Hematopoietic multipotent progenitor cell treated with erythropoietin and hydrocortisone succinate and interleukin-3 and kit ligand, for 6 days (in vitro differentiated cells): ENCODE data around the gene NTMT2.
"Not testable (repeated sequence)": the region's sequence is repeated elsewhere in the genome, so short reads cannot be mapped to it uniquely, and the experiment has no call there.

ENCODE experiments used
- DNase-seq: peaks from one replicate; pipeline ENCODE4 v3.0.0-alpha.2; 2015

Gene NTMT2

DNA sequence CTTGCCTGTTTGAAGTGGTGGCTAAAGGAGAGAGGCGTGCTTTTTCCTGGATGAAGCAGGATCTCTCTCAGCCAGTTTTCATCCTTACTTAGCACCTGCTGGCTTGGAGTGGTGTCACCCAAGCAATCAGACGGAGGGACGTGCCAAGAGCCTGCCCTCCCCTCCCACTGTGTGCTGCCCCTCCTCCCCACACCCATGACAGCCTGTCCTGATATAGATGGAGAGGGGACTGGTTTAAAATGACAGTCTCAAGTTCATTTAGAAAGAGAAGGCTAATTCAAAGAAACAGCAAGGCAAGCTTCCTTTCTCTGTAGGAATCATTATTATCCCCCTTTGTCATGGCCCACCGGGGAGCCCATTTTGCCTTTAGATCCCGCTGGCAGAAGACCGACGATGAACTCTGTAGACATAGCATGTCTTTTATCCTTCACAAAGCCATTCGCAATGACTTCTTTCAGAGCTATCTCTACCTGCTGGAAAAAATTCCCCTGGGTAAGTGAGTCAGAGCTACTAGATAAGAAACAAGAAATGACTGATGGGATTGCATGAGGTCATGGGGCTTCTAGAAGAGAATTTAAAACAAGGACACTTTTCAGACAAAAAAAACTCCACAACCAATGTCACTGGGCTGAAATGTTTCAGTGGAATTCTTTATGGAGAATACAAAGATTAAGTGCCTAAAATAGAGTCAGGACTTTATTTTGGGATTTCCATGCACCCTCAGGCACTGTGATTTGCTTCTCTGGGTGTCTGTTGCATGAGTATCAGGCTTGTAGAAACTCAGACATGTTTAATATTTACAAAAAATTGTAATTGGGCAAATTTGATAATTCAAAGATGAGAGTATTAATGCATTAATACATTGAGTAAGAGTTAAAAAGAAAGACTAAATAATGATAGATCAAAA is at the start of gene NTMT2:
Gene NTMT2, plus strand, starts transcription at position 190 of the 907 bp plus-strand sequence. Its CDS starts 149 bp downstream, at position 339.
- no peak for DNase-seq

DNA sequence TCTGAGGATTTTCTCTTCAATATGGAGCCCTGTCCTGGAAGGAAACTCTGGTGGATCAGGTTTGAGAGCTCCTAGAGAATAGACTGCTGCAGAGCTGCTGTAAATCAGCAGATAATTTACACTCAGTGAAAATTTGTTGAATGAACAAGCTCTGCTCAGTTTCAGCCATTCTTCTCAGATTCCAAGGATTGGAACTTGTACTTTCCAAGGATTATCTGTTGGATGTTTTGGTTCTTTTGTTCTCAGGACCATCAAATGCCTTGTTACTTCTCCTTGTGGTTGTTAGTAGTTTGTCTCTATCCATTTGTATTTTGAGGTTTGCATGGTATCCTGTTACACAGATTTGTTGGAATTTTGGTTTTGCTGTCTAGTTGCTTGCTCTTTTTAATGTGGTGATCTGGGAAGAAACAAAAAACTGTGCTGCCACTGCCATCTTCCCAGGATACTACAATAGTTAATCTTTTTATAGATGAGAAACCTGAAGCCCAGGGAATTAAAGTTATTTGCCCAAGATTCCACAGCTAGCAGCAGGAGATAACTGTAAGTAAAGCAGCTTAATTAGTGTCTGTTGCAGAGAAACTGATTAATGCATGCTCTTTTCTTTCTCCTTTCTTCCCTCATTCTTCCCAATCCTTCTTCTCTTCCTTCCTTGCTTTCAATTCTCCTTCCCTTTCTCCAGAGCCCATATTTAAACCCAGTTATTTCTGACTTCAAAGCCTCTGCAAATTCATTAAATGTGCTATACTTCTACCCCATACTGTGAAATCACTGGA is 49.6 kb upstream of the NTMT2 start:
- DNase-seq, result no peak

DNA sequence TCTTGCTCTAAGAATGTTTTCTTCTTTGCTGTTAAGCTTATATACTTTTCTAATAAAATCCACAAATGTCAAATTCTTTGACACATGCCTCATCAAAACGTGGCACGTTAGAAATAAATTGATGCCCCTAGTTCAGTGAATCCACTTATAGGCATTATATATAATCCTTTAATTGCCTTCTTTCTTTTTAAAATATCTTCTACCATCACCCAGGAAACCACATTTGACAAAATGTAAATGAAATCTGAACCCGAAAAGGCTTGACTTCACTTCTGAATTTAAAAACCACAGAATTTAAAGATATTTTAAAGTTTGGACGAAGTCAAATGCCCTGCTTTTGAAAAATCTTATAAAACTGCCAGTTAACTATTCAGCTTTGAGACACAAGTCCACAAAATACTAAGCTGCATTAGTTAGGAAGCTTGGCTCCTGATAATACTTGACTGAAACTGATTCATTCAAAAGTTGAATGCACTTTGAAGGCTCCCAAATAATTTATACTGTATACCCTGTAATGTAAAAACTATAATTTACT is 48.9 kb upstream of the NTMT2 start:
- no peak for DNase-seq

DNA sequence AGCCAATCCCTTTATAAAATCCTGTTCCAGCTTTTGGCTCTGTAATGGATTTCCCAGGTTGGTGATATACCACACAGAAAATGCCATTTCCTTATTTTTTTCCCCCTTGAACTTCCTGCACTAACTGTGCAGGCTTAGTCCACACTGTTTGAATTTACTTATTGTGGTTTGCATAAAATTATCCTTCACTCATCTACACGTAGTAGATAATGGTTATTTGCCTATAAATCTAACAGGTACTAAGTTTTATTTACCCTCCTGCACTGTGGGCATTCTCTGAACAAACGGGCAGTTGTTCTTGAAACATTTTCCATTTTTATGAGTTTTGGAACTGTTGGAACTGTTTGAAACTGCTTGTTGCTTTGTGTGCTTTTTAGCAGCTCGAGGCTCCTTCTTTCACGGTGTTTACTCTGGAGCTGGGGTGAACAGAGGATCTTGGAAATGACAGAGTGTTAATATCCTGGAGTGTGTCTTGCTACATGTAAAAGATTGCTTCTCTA is 48.3 kb upstream of the NTMT2 start:
- no peak for DNase-seq

DNA sequence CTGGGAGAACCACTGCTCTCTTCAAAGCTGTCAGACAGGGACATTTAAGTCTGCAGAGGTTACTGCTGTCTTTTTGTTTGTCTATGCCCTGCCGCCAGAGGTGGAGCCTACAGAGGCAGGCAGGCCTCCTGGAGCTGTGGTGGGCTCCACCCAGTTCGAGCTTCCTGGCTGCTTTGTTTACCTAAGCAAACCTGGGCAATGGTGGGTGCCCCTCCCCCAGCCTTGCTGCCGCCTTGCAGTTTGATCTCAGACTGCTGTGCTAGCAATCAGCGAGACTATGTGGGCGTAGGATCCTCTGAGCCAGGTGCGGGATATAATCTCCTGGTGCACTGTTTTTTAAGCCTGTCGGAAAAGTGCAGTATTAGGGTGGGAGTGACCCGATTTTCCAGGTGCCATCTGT is 32.6 kb upstream of the NTMT2 start:
- not testable (repeated sequence) for DNase-seq

DNA sequence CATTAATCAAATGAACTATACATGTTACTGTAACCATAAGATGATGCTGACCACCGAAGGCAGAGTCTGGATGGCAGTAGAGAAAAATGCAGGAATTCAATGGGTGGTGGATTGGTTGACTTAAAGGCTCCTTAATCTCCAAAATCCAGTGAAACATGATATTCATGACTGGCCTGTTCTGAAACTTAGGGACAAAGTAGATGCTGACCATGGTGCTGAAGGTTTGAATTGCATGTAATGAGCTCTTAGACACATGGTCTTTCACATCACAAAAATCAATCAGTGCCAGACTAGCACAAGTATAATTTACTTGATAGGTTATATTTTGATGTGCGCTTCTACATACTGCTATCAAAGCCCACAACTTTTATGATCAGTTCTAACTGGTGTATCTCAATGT is 30.9 kb upstream of the NTMT2 start:
- peak; percentile 57 for DNase-seq

DNA sequence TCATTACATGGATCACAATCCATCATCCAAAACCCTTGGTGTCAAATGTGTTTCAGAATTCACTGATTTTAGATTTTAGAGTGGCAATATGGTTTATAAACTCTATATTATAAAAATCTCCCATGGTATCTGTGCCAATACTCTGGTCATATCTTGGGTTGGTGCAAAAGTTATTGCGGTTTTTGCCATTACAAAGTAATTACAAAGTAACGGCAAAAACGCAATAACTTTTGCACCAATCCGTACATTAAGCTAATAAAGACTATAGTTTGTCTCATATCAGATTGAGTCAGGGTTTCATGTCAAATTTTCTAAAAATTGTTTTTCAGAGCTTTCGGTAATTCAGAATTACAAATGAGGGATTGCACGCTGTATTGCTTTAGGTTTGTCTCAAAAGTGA is 23.4 kb upstream of the NTMT2 start:
- DNase-seq, result no peak

DNA sequence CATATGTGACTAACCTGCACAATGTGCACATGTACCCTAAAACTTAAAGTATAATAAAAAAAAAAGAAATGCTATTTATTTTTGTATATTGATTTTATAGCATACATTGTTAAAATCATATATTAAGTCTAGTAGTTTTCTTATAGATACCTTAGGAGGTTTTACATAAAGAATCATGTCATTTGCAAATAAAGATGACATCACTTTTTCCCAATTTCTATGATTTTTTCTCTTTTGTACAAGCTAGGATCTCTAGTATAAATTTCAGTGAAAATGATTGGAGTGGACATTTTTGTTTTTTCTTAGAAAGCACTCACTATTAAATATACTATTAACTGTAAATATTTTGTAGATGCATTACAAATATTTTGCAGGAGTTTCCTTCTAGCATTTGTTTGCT is 20.5 kb upstream of the NTMT2 start:
- no peak for DNase-seq

DNA sequence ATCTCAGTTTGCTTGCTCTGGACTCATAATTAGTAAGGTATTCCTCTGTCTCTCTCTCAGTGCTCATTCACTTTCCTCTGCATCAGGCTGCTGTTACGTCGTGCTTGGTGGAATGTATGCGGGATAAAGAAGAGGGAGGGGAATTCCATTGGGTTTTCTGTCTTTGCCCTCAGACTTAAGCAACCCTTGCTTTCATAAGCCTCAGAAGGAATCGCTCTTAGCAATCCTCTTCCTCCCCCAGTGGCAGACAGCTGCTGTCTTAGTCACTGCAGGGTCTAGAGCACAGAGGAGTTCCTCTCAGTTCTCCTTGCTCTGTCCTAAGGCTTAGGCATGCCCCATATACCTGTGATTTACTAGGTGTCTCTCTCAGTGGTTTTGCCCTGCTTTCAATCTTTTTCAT is 19.1 kb upstream of the NTMT2 start:
- DNase-seq, result no peak

DNA sequence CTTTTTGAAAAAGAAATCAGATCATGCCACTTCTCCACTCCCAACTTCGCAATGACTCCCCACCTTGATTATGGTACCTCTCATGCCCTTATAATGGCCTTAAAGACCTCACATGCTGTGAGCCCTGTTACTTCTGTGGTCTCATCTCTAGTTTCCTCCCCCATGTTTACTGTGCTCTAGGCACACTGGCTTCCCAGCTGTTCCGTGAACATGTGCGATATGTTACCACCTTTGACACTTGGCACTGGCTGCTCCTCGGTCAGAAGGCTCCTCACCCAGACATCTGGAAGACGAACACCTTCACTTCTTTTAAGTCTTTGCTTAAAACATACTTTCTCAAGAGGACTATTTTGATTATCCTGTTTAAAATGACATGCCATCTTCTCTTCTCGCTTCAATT is 14.3 kb upstream of the NTMT2 start:
- no peak for DNase-seq

DNA sequence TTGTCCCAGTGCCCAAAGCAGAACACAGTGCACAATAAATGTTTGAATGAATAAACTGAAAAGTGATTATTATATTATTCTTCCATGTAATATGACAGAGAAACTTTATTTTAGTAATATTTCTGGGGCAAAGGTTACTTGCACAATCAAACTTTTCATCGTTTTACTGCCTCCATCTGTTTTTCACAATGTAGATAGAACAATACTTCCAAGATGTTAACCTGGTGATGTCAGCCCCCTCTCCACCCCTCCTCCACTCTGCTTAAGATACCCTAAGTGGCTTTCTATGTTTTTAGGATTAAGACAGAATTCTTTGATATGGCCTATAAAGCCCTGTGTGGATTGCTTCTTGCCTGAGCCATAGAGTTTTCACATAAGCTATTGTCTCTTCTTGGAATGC is 13.8 kb upstream of the NTMT2 start:
- DNase-seq, result no peak

DNA sequence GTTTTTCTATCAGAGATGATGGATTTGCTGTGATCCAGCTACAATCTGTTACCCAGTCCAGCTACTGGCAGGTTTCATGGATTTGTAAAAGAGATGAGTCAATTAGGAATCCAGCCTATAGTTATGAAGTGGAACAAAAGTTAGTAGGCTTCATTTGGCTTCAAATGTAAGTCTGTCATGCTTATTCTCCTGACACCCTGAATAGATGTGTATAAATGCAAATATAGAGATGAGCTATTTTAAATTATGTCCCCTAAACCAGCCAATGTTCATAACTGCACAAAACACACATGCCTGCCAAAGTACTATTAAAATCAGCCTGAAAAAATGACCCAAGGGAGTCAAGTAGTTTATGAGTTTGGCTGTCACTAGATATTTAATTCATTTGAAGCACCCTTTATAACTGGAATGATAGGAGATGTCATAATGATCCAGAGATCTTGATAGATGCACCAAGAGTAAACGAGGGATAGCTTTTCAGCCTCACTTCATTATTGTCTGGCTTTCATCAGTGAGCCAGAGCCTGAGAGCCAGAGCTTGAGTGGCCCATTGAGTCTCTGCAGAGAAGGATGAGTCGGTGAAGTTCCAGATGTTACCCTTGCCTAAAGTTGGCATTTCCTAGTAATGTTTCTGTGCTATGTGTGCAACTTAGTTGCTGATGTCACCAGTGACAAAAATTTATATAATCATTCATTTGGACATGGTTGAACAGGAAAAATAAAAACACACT is 11.8 kb upstream of the NTMT2 start:
- no peak for DNase-seq

DNA sequence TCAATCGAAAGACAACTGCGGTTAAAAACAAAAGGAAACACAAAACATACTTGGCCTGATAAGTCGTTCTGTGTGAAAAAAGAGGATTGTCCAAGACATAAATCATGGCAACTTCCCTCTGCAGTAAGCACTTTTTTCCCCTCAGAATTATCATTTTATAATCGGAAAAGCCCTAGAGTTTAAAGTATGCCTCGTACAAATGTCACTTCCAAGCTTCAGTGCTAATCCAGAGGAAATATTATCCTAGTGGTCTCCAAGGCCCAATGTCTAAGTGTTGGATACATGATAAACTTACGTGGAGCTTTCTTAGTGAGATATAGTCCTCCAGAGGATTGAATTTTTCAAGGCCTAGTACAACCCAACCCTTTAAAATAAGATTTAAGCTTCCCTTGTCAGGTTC is 11.2 kb upstream of the NTMT2 start:
- no peak for DNase-seq

DNA sequence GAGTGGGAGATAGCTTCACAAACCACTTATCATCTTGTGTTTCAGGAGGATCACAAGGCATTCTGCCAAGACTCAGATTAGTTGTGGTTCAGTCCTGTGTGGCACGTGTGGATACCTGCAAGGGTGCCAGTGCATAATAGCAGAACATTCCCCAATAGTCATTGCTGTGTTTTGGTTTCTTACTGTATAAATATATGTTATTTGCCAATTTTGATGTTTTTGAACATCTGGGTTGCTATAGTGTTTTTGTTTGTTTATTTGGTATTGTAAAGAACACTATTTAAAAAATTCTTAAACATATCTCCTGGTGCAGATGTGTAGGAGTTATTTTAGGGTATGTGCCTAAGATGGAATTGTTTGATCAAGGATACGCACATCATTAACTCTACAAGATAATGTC is 5.4 kb upstream of the NTMT2 start:
- no peak for DNase-seq

DNA sequence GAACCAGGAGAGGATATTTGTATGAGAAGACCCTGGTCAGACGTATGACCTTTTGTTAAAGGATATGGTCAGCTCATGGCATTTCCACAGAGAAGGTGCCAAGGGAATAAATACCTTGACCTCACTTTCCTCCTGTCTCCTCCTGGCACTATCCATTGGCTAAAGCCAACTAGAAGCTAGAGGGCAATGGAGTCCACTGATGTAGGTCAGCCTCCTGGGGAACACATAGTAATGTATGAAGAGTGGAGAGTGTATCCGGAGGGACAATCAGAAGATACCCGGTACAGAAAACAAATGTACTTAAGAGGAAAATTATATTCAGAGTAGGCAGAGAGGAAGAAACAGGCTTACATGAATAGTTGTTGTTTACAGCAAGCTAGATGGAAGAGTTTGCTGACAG is 698 bp upstream of the NTMT2 start:
- no peak for DNase-seq

DNA sequence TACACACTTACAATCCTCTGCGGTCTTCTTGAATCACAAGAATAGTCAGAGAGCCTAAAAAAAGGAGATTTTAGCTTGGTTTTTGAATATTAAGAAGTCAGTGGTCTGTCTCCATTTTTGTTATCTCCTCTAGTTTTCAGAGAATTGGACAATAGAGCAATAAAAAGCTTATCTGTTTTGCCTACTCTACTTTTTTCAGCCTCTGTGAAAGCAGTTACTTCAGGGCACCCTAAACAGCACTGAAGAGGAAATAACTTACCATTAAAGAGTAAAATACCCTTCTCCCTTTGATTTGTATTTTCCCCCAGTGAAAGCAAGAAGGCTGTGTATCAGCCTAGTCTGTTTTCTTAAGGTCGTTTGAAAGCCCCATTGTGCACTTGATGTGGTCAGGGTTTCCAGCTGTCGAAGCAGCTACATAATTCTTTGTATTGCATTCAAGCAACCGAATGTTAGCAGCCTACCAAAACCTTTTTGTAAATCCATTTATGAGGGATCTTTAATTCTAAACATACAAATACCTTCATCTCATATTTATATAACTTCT is 1.0 kb downstream of the NTMT2 start:
- no peak for DNase-seq

DNA sequence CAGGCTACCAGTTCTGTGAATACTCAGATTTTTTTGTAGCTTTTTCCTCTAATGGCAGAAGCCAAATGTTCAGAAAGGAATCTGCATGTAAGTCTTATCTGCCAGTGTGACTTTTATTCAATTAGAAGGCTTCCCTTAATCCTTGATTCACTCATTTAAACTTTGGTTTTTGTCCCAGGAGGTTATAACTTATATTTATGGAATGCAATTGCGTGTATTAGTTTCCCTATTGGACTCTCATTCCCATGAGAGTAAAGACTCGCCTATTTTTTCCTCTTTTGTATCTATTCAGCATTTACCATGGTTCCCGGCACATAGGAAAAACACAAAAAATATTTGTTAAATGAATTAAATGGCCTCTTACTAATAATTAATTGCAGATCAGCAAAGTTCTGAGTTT is 3.5 kb downstream of the NTMT2 start:
- no peak for DNase-seq

DNA sequence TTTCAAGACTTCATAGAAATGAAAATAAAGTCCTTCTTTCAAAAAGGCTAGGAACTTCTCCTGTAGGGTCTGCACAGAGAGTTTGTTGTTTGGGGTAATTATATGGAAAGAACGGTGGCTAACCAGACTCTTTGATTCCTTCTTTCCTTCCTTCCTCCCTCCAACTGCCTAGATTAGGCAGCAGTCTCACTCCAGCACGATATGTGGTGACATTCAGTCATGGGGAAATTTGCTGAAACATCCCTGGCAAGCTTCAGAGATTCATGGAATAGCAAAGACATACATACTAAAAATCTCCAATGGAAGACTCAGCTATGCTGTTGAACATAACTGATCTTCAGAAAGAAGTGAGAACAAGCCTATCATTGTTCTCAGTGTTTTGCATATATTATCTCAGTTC is 4.3 kb downstream of the NTMT2 start:
- no peak for DNase-seq

DNA sequence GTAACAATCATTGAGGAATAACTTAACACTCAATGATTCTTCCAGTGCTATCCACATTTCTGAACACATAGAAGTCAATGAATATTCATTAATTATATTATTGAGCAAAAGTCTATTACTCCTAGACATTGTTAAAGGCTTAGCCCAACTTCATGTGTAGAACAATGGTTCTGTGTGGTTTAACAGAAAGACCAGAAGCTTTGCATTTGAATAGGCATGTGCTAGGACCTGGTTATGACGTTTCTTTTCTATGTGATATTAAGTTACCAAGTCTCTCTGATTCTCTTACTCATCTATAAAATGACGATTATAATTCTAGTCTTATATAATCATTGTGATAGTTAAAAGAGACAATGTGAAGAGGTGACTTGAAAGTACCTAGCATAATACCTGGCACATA is 5.2 kb downstream of the NTMT2 start:
- no peak for DNase-seq

DNA sequence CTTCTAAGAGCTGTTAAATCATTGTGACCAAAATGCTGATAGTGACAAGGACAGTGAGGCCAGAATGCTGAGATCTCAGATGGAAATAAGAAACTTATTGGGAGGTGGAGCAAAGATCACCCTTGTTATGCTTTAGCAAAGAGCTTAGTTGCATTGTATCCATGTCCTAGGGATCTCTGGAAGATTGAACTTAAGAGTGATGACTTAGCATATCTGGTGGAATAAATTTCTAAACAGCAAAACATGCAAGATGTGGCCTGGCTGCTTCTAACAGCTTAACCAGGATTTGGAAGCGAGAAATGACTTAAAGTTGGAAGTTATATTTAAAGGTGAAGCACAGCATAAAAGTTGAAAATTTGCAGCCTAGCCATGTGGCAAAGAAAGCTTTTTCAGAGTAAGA is 7.7 kb downstream of the NTMT2 start:
- DNase-seq, result no peak

DNA sequence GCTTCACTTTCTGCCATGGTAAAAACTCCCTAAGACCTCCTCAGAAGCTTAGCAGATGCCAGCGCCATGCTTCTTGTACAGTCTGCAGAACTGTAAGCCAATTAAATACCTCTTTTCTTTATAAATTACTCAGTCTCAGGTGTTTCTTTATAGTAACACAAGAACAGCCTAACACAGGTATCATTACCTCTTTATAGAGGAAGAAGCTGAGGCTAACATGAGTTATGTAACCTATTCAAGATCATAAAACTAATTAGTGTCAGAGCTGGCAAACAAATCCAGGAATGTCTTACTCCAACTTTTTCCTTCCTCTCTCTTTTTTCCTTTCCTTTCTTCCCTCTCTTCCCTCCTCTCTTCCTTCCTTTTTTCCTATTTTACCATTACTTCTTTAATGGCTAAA is 9.3 kb downstream of the NTMT2 start:
- no peak for DNase-seq

DNA sequence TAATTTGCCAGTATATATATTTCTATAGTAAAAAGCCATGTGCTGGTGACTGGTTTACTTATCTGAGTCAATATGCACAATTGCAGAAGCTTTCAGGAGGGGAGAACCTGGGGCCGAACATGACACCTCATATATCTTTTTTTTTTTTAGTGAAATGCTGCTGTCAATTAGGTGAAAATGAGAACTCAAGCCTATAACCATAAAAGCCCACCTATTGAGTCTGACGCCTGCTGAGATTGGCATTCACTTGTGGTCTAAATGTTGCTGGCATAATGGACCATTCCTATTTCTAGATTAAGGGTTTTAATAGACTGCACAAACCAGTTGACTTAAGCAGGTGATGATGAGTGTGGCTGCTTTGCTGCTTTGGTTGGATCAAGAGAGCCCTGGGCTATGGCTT is 10.8 kb downstream of the NTMT2 start:
- DNase-seq, result no peak

DNA sequence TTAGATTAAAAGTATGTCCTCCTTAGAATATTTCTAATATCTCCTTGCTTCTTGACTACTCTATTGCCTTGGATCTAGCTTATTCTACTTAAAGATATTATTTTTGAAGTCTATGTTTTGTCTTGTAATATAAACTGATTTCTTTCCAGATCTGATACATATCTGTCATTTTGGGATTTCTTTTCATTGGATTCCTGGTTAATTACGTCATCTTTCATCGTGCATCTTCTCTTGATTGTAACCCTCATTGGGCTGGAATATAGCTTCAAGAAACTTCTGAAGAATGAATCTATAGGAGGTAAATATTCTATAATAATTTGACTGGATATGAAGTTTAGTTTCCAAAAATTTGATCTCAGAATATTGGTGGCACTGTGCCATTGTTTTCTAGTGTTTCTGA is 12.1 kb downstream of the NTMT2 start:
- no peak for DNase-seq
